ENCODE data around the gene CHRNA9. TPM values are rescaled to one million over a fixed set of nuclear protein-coding genes. Genes with fewer than 3 reads are reported as not detected.

Gene CHRNA9
- total RNA-seq, 2 experiments from 2014 or later, result not detected

DNA sequence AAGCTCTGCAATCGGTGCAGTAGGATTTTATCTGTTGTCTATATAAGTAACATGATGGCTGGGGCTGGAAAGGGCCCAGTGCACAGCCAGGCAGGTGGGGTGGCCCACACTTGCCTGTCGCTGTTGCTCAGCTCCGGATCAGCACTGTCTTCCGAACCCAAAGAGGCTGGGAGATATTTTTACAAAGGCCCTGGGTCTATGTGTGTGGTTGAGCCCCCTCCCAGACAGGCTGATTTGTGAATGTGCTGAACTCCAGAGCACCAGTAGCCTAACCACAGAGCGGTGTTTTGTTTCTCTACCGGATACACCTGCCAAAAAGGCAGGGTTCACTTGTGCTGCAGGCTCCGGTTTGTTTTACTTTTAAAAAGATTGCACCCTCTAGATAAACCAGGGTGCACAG is 33.5 kb upstream of the CHRNA9 start:
- Histone ChIP-seq H3K4me2 (ENCODE audit: low read length) (peak overlapping the region; percentile 89), H3K9me2 (ENCODE audit: insufficient read depth, low read length) (no peaks in the 10 kb centered on the region), H4K20me1 (ENCODE audit: insufficient read depth, low read length) (no peaks in the 10 kb centered on the region), H3K9me3 (ENCODE audit: low read length) (peaks cover 11% of the 10 kb centered on the region), H3K27ac (ENCODE audit: low read depth, low read length, poor library complexity, severe bottlenecking) (peak overlapping the region; percentile 98), H3K4me1 (ENCODE audit: insufficient read depth, low read length, poor library complexity, severe bottlenecking) (peaks cover 84% of the 10 kb centered on the region), H3K79me2 (ENCODE audit: insufficient read depth, low read depth, low read length) (no peaks in the 10 kb centered on the region; the same call in 1 of the 2 replicates), H2AFZ (ENCODE audit: low read length) (peak overlapping the region; percentile 56; the same call in 1 of the 2 replicates), H3K36me3 (ENCODE audit: insufficient read depth, low read length) (no peaks in the 10 kb centered on the region; the same call in 1 of the 2 replicates), H3K4me3 (ENCODE audit: low read depth, low read length, poor library complexity, severe bottlenecking) (peak overlapping the region; percentile 59)
- intact Hi-C loops (cut with micrococcal nuclease; ENCODE audit: unreplicated experiment), result loop anchor here (1.0 to 10.0 kb wide), 5 partner anchors 57 to 777 kb away; partner anchors contain the start of gene UGDH
- ChIA-PET CTCF (ENCODE audit: unreplicated experiment) (interaction anchor here (0.5 to 1.2 kb wide), 2 partner anchors 79 to 844 kb away, joined by 3 read pairs; no protein-coding TSS in a partner anchor), POLR2A (interaction anchor here (0.6 to 1.7 kb wide), 7 partner anchors 74 to 144 kb away, joined by 3 to 8 read pairs (median 4); partner anchors contain the start of gene RHOH)
- no TSS peak for BruUV-seq (replicated peaks)
- peak; percentile 98 for DNase-seq (ENCODE audit: low spot score)
- TF ChIP-seq, protein P1, sequence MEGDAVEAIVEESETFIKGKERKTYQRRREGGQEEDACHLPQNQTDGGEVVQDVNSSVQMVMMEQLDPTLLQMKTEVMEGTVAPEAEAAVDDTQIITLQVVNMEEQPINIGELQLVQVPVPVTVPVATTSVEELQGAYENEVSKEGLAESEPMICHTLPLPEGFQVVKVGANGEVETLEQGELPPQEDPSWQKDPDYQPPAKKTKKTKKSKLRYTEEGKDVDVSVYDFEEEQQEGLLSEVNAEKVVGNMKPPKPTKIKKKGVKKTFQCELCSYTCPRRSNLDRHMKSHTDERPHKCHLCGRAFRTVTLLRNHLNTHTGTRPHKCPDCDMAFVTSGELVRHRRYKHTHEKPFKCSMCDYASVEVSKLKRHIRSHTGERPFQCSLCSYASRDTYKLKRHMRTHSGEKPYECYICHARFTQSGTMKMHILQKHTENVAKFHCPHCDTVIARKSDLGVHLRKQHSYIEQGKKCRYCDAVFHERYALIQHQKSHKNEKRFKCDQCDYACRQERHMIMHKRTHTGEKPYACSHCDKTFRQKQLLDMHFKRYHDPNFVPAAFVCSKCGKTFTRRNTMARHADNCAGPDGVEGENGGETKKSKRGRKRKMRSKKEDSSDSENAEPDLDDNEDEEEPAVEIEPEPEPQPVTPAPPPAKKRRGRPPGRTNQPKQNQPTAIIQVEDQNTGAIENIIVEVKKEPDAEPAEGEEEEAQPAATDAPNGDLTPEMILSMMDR (conservative IDR thresholded peaks at IDR 0.05; ENCODE audit: low read length), result no peak

DNA sequence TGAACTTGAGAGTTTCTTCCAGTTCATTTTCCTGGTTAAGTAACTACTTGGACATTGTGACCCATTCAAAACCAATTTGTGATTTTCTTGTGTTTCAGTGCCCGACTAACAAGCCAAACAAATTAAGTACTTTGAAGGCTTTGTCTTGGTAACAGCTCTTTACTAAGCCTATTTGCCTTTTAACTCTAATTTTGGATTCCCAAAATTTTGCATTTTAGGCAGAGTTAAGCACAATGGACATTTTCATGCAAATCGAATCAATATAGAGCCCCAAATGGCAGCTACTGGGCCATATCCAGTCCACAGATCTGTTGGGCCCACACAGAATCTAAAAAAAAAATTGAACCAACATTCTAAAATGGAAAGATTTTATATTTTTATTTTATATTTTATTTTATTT is 31.4 kb upstream of the CHRNA9 start:
- DNase-seq (ENCODE audit: low spot score), result no peak
- Histone ChIP-seq H3K27ac (ENCODE audit: low read depth, low read length, poor library complexity, severe bottlenecking) (peak overlapping the region; percentile 12), H3K36me3 (ENCODE audit: insufficient read depth, low read length) (no peaks in the 10 kb centered on the region; the same call in 1 of the 2 replicates), H4K20me1 (ENCODE audit: insufficient read depth, low read length) (no peaks in the 10 kb centered on the region), H2AFZ (ENCODE audit: low read length) (no peak overlapping the region), H3K79me2 (ENCODE audit: insufficient read depth, low read depth, low read length) (peaks cover 3% of the 10 kb centered on the region; the same call in 1 of the 2 replicates), H3K4me1 (ENCODE audit: insufficient read depth, low read length, poor library complexity, severe bottlenecking) (peaks cover 95% of the 10 kb centered on the region), H3K9me3 (ENCODE audit: low read length) (peaks cover 11% of the 10 kb centered on the region), H3K4me2 (ENCODE audit: low read length) (peak overlapping the region; percentile 16; the same call in 1 of the 2 replicates), H3K9me2 (ENCODE audit: insufficient read depth, low read length) (no peaks in the 10 kb centered on the region), H3K4me3 (ENCODE audit: low read depth, low read length, poor library complexity, severe bottlenecking) (peak overlapping the region; percentile 10)
- CTCF ChIA-PET (ENCODE audit: unreplicated experiment), result no interaction called here
- intact Hi-C loops (cut with micrococcal nuclease; ENCODE audit: unreplicated experiment), result loop anchor here (10.0 kb wide), 3 partner anchors 59 to 779 kb away; partner anchors contain the start of gene UGDH
- BruUV-seq (replicated peaks), result no TSS peak
- POLR2A ChIA-PET, result interaction anchor here (0.6 to 0.8 kb wide), 4 partner anchors 107 to 442 kb away, joined by 3 read pairs; no protein-coding TSS in a partner anchor
- TF ChIP-seq, protein P1 (conservative IDR thresholded peaks at IDR 0.05; ENCODE audit: low read length), result no peak
- TF ChIP-seq EZH2phosphoT487 (IDR thresholded peaks at IDR 0.05; ENCODE audit: borderline replicate concordance, low read depth, low read length), result no peak
